ENCODE results near the gene ACTL7A. TPM values are rescaled to one million over a fixed set of nuclear protein-coding genes. Genes with fewer than 3 reads are reported as not detected.
"Not testable (repeated sequence)": the region's sequence is repeated elsewhere in the genome, so short reads cannot be mapped to it uniquely, and the experiment has no call there.

The ACTL7A gene
- total RNA-seq, 4 donors from 2014 or later: not detected

DNA sequence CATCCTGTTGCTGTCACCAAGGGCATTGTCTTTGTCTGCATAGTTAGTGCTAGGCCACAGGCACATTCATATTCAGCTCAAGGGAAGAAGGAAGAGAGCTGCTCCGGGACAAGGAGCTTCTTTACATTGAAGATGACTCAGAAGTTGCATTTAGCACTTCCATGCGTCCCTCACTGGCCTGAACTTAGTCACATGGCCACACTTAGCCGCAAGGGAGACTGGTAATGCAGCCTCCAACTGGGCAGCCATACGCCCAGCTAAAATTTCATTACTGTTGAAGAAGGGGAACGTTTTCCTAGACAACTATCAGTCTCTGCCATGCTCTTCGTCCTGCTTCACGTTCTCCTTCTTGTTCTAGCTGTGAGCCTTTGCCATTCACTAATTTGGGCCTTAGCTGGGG lies 26.2 kb upstream of the ACTL7A start:
- DNase-seq: no peak
- no peak overlapping the region for H3K4me3 ChIP-seq
- TF ChIP-seq POLR2A (IDR thresholded peaks at IDR 0.05): no peak
- TF ChIP-seq, protein P1, sequence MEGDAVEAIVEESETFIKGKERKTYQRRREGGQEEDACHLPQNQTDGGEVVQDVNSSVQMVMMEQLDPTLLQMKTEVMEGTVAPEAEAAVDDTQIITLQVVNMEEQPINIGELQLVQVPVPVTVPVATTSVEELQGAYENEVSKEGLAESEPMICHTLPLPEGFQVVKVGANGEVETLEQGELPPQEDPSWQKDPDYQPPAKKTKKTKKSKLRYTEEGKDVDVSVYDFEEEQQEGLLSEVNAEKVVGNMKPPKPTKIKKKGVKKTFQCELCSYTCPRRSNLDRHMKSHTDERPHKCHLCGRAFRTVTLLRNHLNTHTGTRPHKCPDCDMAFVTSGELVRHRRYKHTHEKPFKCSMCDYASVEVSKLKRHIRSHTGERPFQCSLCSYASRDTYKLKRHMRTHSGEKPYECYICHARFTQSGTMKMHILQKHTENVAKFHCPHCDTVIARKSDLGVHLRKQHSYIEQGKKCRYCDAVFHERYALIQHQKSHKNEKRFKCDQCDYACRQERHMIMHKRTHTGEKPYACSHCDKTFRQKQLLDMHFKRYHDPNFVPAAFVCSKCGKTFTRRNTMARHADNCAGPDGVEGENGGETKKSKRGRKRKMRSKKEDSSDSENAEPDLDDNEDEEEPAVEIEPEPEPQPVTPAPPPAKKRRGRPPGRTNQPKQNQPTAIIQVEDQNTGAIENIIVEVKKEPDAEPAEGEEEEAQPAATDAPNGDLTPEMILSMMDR (IDR thresholded peaks at IDR 0.05): no peak
- H3K27ac ChIP-seq: no peak overlapping the region
- no peaks in the 10 kb centered on the region for H3K9me3 ChIP-seq
- no peaks in the 10 kb centered on the region for H3K27me3 ChIP-seq
- no peaks in the 10 kb centered on the region for H3K4me1 ChIP-seq
- intact Hi-C loops (cut with DNase I; ENCODE audit: low total_unique reads): no loop called here
- H3K36me3 ChIP-seq: no peaks in the 10 kb centered on the region

DNA sequence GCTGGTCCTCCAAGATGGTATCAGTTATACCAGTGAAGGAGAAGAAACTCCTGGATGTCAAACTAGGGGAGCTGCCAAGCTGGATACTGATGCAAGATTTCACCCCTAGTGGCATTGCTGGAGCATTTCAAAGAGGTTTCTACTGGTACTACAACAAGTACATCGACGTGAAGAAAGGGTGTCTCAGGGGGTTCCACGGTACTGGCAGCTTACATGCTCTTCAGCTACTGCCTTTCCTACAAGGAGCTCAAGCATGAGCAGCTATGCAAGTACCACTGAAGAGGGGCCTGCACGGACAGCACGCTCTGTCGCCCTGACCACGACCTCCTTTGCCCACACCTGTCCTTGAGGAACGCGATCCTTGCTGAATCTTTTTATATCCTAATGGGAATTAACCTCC lies 25.7 kb upstream of the ACTL7A start:
- DNase-seq: no peak
- no peaks in the 10 kb centered on the region for H3K36me3 ChIP-seq
- no peaks in the 10 kb centered on the region for H3K9me3 ChIP-seq
- intact Hi-C loops (cut with DNase I; ENCODE audit: low total_unique reads): no loop called here
- H3K4me3 ChIP-seq: no peak overlapping the region
- no peaks in the 10 kb centered on the region for H3K4me1 ChIP-seq
- no peaks in the 10 kb centered on the region for H3K27me3 ChIP-seq
- no peak overlapping the region for H3K27ac ChIP-seq
- TF ChIP-seq POLR2A (IDR thresholded peaks at IDR 0.05): no peak
- TF ChIP-seq, protein P1 (IDR thresholded peaks at IDR 0.05): no peak

DNA sequence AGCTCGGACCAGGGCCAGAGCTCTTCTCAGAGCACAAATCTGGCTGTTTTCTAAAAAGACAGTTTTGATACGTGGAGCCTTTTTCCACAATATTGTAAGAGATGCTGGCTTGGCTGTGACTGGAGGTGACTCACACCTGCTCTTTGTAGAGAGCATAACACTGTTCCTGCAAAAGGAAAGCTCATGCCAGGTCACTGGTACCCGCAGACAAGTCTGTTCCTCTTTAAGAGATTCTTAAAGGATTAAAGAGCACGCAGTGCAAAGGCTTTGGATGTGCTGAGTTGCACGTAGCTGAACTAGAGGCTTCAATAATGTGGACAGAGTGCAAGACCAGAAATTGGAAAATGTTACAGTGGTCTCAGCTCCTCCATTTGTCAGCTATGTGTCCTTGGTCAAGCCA lies 25.3 kb upstream of the ACTL7A start:
- intact Hi-C loops (cut with DNase I; ENCODE audit: low total_unique reads): no loop called here
- Histone ChIP-seq H3K36me3 (no peaks in the 10 kb centered on the region), H3K4me1 (no peaks in the 10 kb centered on the region), H3K9me3 (no peaks in the 10 kb centered on the region), H3K4me3 (no peak overlapping the region), H3K27ac (no peak overlapping the region), H3K27me3 (no peaks in the 10 kb centered on the region)
- DNase-seq: no peak
- no peak for TF ChIP-seq POLR2A (IDR thresholded peaks at IDR 0.05)
- TF ChIP-seq, protein P1 (IDR thresholded peaks at IDR 0.05): no peak

DNA sequence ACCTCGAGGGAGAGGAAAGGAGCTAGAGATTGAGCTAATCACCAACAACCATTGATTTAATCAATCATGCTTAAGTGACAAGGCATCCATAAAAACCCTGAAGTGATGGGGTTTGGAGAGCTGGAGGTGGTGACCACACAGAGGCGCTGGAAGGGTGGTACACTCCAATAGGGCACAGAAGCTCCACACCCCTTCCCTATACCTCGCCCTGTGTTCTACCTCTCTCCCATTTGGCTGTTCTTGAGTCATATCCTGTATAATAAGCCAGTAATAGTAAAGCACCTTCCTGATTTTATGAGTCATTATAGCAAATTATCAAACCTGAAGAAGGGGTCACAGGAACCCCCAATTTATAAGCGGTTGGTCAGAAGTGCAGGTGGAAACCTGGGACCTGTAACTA lies 24.5 kb upstream of the ACTL7A start:
- H3K36me3 ChIP-seq: no peaks in the 10 kb centered on the region
- H3K4me1 ChIP-seq: no peaks in the 10 kb centered on the region
- H3K27me3 ChIP-seq: no peaks in the 10 kb centered on the region
- no peak for DNase-seq
- H3K27ac ChIP-seq: no peak overlapping the region
- H3K4me3 ChIP-seq: no peak overlapping the region
- intact Hi-C loops (cut with DNase I; ENCODE audit: low total_unique reads): no loop called here
- no peak for TF ChIP-seq POLR2A (IDR thresholded peaks at IDR 0.05)
- TF ChIP-seq, protein P1 (IDR thresholded peaks at IDR 0.05): no peak
- no peaks in the 10 kb centered on the region for H3K9me3 ChIP-seq

DNA sequence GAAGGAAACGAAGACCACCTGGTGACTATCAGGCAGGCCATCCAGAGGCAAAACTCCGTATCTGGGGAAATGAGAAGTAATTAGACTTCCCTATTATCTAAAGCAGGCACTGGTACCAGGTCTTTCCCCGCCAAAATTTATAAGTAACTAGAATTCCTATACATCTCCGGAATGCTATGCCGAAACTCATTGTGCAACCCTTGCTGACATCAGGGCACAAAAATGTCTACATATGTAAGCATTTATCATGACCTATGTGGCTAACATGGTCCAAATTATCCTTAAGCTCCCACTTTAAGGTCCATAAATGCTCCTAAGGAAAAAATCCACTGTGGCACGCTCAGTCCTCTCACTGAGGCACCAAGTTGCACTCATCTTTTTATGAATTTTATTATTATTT lies 24.0 kb upstream of the ACTL7A start:
- H3K27ac ChIP-seq: no peak overlapping the region
- H3K9me3 ChIP-seq: no peaks in the 10 kb centered on the region
- H3K36me3 ChIP-seq: no peaks in the 10 kb centered on the region
- no peak for TF ChIP-seq POLR2A (IDR thresholded peaks at IDR 0.05)
- TF ChIP-seq, protein P1 (IDR thresholded peaks at IDR 0.05): no peak
- H3K4me1 ChIP-seq: no peaks in the 10 kb centered on the region
- H3K4me3 ChIP-seq: no peak overlapping the region
- DNase-seq: no peak
- intact Hi-C loops (cut with DNase I; ENCODE audit: low total_unique reads): no loop called here
- no peaks in the 10 kb centered on the region for H3K27me3 ChIP-seq

DNA sequence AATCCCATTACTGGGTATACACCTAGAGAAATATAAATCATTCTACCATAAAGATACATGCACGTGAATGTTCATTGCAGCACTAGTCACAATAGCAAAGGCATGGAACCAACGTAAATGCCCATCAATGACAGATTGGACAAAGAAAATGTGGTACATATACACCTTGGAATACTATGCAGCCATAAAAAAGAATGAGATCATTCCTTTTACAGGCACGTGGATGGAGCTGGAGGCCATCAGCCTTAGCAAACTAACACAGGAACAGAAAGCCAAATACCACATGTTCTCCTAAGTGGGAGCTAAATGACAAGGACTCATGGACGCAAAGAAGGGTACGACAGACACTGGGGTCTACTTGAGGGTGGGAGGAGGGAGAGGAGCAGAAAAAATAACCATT lies 22.5 kb upstream of the ACTL7A start:
- H3K4me3 ChIP-seq; H3K9me3 ChIP-seq; DNase-seq; H3K27ac ChIP-seq; H3K4me1 ChIP-seq; intact Hi-C loops (cut with DNase I; ENCODE audit: low total_unique reads); H3K27me3 ChIP-seq; H3K36me3 ChIP-seq: not testable (repeated sequence)
